Large intestine (tissue), 3 donors: ENCODE data around the gene MIA. TPM values are rescaled to one million over a fixed set of nuclear protein-coding genes. Genes with fewer than 3 reads are reported as not detected.

Experiments
- DNase-seq, 2 donors: peaks; one replicate each; pipeline versions ENCODE4 v3.0.0 to v3.0.0-alpha.2; 2013
- H3K27ac ChIP-seq: one replicate; pipeline ENCODE4 v1.5.1; 2013; ENCODE audit warnings: low read length
- H3K27me3 ChIP-seq: 2 replicates; pipeline ENCODE4 v1.6.1; 2013; ENCODE audit warnings: low read length; ENCODE audit not compliant: control insufficient read depth, insufficient read depth
- H3K36me3 ChIP-seq: 2 replicates; pipeline ENCODE4 v1.6.1; 2013; ENCODE audit warnings: low read length; ENCODE audit not compliant: control insufficient read depth, insufficient read depth
- H3K4me1 ChIP-seq: one replicate; pipeline ENCODE4 v1.6.1; 2013; ENCODE audit warnings: low read length; ENCODE audit not compliant: control insufficient read depth, insufficient read depth
- H3K4me3 ChIP-seq: one replicate; pipeline ENCODE4 v1.5.1; 2013; ENCODE audit warnings: low read length
- H3K9me3 ChIP-seq: one replicate; pipeline ENCODE4 v1.6.1; 2013; ENCODE audit warnings: mild to moderate bottlenecking, low read depth, low read length, moderate library complexity; ENCODE audit not compliant: control insufficient read depth
- WGBS: methylation state at CpG from one replicate; pipeline ENCODE4 v1.1.5; 2013; ENCODE audit warnings: low lambda C conversion rate; ENCODE audit not compliant: insufficient coverage; 5-methylcytosine and 5-hydroxymethylcytosine counted together
- polyA plus RNA-seq: library from polyadenylated mRNA; unstranded; fragments of 120-200 nt; gene quantifications from one replicate; pipeline ENCODE4 v1.2.1, GENCODE V29; 2013

Gene MIA
- polyA plus RNA-seq, 1 donor, result 6.2 TPM

DNA sequence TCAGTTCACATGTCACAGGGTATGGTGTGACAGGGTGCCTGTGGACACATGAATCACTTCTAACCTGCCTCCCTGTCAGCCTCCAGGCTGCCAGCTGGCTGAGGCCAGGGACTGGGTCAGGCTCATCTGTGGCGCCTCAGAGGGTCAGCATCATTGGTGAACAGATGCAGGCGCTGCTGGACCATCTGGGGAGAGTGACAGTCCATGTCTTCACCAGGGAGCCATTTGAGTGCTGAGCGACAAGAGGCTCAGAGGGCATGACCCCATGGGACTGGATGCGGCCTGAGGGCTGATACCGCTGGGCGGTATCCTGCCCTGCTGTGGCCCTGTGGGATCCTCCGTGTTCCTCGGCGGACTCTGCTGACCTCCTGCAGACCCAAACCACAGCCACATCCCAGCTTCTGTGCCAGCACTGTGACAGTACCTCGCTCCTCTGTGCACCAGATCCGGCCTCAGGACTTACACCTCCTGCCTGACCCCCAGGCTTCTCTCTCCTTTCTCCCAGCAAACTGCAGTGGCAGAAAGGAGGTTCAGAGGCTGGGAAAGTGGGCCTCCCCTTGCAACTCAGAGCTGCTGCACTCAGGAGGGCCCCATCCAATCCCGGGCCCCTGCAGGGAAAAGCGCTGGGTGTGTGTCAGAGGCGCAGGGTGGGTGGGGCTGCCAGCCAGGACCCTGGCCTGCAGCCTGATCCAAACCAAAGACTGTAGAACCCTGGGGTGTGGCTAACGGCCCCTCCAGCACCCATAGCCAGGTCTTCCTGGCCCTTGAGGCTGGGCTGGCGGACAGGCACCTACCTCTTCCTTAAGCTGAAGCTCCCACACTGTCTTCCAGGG lies 35.2 kb upstream of the MIA start:
- Histone ChIP-seq H3K27me3 (no peaks in the 10 kb centered on the region), H3K9me3 (no peaks in the 10 kb centered on the region), H3K4me3 (no peak overlapping the region), H3K36me3 (peaks cover 58% of the 10 kb centered on the region), H3K27ac (no peak overlapping the region), H3K4me1 (peaks cover 9% of the 10 kb centered on the region)
- no peak for DNase-seq
- WGBS, result no CpG with 5 or more reads among the region's 16 CpGs

DNA sequence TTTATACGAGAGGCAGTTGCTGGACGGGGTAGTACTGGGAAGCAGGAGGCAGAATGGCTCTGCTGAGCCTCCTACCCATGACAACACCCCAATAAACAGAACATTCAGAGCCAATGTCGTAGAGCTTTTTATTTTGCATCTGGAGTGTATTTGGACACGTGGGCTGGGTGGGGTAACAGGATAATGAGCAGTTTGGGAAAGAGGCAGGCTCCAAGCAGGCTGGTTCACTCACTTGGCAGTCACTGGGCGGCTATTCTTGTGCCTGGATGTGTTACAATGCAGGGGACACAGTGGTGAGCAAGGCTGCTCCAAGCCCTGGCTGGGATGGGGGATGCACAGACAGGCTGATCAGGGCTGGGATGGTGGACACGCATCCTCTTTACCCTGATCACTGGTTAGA lies 34.6 kb upstream of the MIA start:
- DNase-seq, result no peak
- WGBS, result 60% methylated on average over 1 of the region's 6 CpGs
- Histone ChIP-seq H3K4me1 (peaks cover 3% of the 10 kb centered on the region), H3K36me3 (peaks cover 52% of the 10 kb centered on the region), H3K27ac (no peak overlapping the region), H3K27me3 (no peaks in the 10 kb centered on the region), H3K4me3 (no peak overlapping the region), H3K9me3 (no peaks in the 10 kb centered on the region)

DNA sequence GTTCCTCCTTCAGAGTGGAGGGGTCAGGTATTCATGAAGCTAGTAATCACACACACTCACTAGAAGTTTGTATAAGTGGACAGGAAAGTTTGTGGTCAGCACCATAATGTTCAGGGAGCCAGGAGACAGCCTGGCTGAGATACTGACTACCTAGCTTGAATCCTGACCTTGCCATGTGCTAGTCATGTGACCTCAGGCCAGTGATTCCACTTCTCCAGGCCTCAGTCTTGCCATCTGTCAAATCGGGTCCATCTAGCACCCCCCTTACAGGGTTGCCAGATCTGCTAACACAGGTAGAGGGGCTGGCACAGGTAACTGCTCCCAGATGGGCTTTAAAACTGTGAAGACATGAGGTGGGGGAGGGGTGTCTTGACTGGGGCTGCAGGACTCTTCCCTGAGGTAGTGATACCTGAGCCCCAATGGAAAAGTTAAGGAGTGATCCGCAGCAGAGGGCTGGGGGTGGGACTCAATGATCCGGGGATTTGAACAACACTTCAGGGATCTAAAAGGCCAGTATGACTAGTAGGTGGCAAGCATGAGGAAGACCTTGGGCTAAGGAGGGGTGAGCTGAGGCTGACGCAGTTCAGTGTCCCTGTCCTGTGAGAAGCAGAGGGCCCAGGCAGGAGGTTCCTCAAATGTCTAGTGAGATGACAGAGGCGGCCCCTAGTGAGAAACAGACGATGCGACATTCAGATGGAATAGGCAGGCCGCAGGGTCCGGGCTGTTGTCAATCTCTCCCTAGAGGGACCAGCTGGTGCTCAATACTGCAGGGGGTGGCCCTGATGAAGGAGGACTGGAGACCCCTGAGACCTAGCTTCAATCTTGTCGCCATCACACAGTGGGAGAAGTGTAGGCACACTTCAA lies 33.6 kb upstream of the MIA start:
- WGBS, result no CpG with 5 or more reads among the region's 10 CpGs
- Histone ChIP-seq H3K9me3 (no peaks in the 10 kb centered on the region), H3K4me1 (no peaks in the 10 kb centered on the region), H3K36me3 (peaks cover 49% of the 10 kb centered on the region), H3K4me3 (no peak overlapping the region), H3K27me3 (no peaks in the 10 kb centered on the region), H3K27ac (no peak overlapping the region)
- DNase-seq, result no peak

DNA sequence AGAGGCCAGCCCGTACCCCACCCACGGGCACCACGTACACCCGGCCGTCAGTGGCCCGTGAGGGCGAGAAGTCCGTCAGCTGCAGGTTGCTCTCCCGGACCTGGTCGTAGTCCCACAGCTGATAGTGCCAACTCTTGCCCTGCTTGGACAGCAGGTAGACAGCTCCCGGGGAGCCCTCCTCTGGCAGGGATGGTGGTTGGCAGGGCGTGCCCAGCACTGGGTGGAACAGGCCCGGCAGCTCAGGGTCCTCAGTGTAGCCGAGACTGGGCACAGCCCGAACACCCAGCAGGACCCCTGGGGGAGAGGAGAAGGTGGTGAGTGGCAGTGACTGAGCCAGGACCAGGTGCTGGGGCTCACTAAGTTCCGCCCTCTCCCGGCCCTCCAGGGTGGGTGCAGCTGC lies 32.8 kb upstream of the MIA start:
- Histone ChIP-seq H3K27me3 (no peaks in the 10 kb centered on the region), H3K9me3 (no peaks in the 10 kb centered on the region), H3K27ac (no peak overlapping the region), H3K4me1 (no peaks in the 10 kb centered on the region), H3K36me3 (peaks cover 42% of the 10 kb centered on the region), H3K4me3 (no peak overlapping the region)
- no peak for DNase-seq
- no CpG with 5 or more reads among the region's 17 CpGs for WGBS

DNA sequence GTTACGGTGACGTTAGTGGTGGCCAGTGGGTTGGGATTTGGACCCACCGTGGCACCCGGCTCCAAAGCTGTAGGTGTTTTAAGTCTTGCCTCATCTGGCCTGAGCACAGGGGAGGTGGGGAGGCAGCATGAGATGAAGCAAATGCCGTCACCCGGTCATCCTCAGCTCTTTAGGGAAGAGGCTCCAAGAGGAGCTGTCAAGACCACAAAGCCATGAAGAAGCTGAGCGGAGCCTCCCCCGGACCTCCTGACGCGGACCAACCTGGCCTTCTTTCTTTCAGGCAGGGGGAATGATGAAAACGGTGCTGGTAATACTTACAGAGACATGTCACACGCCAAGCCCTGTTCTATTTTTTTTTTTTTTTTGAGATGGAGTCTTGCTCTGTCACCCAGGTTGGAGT lies 32.4 kb upstream of the MIA start:
- no peaks in the 10 kb centered on the region for H3K4me1 ChIP-seq
- no peak for DNase-seq
- H3K27me3 ChIP-seq, result no peaks in the 10 kb centered on the region
- H3K36me3 ChIP-seq, result peaks cover 39% of the 10 kb centered on the region
- H3K4me3 ChIP-seq, result no peak overlapping the region
- WGBS, result no CpG with 5 or more reads among the region's 12 CpGs
- no peaks in the 10 kb centered on the region for H3K9me3 ChIP-seq
- H3K27ac ChIP-seq, result no peak overlapping the region

DNA sequence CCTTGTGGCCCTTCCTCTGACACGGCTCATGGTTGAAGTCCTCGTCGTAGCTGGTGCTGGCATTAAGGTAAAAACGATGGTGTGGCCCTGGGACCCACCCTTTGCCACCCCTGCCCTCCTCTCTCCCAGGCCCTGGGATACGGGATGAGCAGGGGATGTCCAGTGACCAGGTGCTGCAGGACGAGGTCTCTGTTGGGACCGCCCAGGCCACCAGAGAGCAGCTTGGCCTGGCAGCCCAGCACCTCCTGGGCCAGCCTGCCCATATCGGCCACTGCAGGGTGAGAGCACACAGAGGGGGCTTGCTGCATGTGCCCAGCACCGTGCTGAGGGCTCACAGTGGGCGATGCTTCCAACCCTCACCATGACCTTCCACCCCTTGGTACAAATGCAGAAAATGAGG lies 31.4 kb upstream of the MIA start:
- H3K36me3 ChIP-seq, result peaks cover 32% of the 10 kb centered on the region
- WGBS, result no CpG with 5 or more reads among the region's 10 CpGs
- H3K27me3 ChIP-seq, result no peaks in the 10 kb centered on the region
- no peaks in the 10 kb centered on the region for H3K4me1 ChIP-seq
- no peaks in the 10 kb centered on the region for H3K9me3 ChIP-seq
- DNase-seq, result no peak
- H3K27ac ChIP-seq, result no peak overlapping the region
- no peak overlapping the region for H3K4me3 ChIP-seq

DNA sequence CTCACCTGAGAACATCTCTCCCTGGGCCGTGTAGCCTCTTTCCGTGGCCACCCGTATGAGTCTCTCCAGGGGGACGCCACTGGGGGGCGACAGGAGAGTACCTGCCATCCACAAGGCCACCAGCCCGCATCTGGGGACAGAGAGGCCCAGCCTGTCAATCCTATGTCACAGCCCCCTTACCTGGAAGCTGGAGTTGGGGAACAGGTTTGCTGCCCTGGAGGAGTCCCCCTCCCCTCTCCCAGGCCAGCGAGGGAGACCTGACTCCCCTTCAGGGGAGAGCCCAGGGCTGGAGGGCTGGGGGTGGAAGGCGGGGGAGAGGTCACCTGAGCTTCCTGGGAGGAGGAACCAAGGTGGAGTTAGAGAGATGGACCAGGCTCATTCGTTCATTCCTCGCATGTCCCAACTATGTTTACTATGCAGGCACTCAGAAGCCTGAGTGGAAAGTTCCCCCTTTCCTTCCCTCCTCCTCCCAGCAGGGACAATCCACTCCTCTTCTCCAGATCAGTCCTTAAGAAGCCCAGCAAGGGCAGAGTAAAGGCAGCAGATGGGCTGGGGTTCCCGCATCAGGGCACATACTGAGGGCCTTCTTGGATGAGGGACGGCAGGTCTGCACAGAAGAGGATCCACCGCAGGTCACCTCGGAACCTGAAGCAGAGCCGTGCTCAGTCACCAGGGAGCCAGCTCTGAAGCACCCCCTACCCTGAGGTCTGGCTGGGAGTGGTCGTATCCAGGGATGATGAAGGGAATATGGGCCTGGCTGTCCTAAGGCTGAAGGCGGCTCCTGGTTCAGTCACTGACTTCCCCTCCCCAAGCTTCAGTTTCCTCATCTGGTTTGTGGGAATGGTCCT lies 30.5 kb upstream of the MIA start:
- H3K27ac ChIP-seq, result peak overlapping the region; percentile 23
- H3K4me3 ChIP-seq, result no peak overlapping the region
- H3K36me3 ChIP-seq, result peaks cover 24% of the 10 kb centered on the region
- H3K9me3 ChIP-seq, result no peaks in the 10 kb centered on the region
- H3K4me1 ChIP-seq, result peaks cover 6% of the 10 kb centered on the region
- no peaks in the 10 kb centered on the region for H3K27me3 ChIP-seq
- no peak for DNase-seq
- no CpG with 5 or more reads among the region's 17 CpGs for WGBS

DNA sequence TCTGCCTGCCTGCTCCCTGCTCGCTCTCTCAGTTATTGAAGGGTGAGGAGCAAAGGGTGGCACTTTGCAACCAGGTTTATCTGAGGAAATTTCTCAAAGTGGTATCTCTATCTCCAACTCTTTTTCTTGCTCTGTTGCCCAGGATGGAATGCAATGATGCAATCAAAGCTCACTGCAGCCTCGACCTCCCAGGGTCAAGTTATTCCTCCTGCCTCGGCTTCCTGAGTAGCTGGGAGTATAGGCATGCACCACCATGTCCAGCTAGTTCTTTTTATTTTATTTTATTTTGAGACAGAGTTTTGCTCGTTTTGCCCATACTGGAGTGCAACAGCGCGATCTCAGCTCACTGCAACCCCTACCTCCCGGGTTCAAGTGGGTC lies 29.9 kb upstream of the MIA start:
- H3K27me3 ChIP-seq, result no peaks in the 10 kb centered on the region
- H3K9me3 ChIP-seq, result no peaks in the 10 kb centered on the region
- no peak overlapping the region for H3K4me3 ChIP-seq
- H3K36me3 ChIP-seq, result peaks cover 18% of the 10 kb centered on the region
- H3K27ac ChIP-seq, result peak overlapping the region; percentile 23
- H3K4me1 ChIP-seq, result peaks cover 8% of the 10 kb centered on the region
- no CpG with 5 or more reads among the region's 7 CpGs for WGBS
- peak in 1 of 2 donors; percentile 23 for DNase-seq

DNA sequence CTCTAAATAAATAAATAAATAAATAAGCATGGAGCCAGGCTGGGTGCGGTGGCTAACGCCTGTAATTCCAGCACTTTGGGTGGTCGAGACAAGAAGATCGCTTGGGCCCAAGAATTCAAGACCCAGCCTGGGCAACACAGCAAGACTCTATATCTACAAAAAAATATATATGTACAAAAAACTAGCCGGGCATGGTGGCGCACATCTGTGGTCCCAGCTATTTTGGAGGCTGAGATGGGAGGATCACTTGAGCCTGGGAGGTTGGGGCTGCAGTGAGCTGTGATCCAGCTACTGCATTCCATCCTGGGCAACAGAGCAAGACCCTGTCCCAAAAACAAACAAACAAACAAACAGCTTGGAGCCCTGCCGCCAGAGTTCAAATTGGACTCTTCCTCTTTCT lies 27.8 kb upstream of the MIA start:
- no peak overlapping the region for H3K27ac ChIP-seq
- H3K9me3 ChIP-seq, result no peaks in the 10 kb centered on the region
- H3K36me3 ChIP-seq, result peaks cover 7% of the 10 kb centered on the region
- H3K27me3 ChIP-seq, result no peaks in the 10 kb centered on the region
- H3K4me3 ChIP-seq, result no peak overlapping the region
- H3K4me1 ChIP-seq, result peaks cover 8% of the 10 kb centered on the region
- WGBS, result no CpG with 5 or more reads among the region's 7 CpGs
- DNase-seq, result no peak
